Activated CD4-positive, alpha-beta T cell treated with anti-CD3 and anti-CD28 coated beads for 24 hours (primary cell): ENCODE results near the gene FGF3.

Experiments
- DNase-seq, 2 donors: peaks; one replicate each; pipeline ENCODE4 v3.0.0-alpha.2; 2020; ENCODE audit warnings: low read depth in 2 of 2

Gene FGF3

GRCh38 chr11:69804769-69805508 is 14.3 kb downstream of the FGF3 start:
- no peak for DNase-seq

GRCh38 chr11:69803604-69804218 is 15.5 kb downstream of the FGF3 start:
- DNase-seq = no peak

- DNase-seq = no peak
These were observed 16.2 kb downstream of the FGF3 start for GRCh38 chr11:69803022-69803421.

GRCh38 chr11:69802590-69802989 is 16.6 kb downstream of the FGF3 start:
- no peak for DNase-seq

GRCh38 chr11:69801513-69802335 is 17.5 kb downstream of the FGF3 start:
- DNase-seq = peak; percentile 11

- no peak for DNase-seq
These were observed 18.9 kb downstream of the FGF3 start for GRCh38 chr11:69800278-69800677.

GRCh38 chr11:69799582-69799981 is 19.6 kb downstream of the FGF3 start:
- no peak for DNase-seq

- DNase-seq = no peak
These were observed 20.1 kb downstream of the FGF3 start for GRCh38 chr11:69799097-69799496.

GRCh38 chr11:69797737-69798528 is 21.3 kb downstream of the FGF3 start:
- DNase-seq = no peak

- no peak for DNase-seq
These were observed 22.1 kb downstream of the FGF3 start for GRCh38 chr11:69797156-69797555.

- DNase-seq = no peak
These were observed 23.2 kb downstream of the FGF3 start for GRCh38 chr11:69796063-69796462.

- DNase-seq = no peak
These were observed 27.7 kb downstream of the FGF3 start for GRCh38 chr11:69791276-69792180.

- DNase-seq = no peak
These were observed 30.3 kb downstream of the FGF3 start for GRCh38 chr11:69788956-69789355.

GRCh38 chr11:69787906-69788305 is 31.3 kb downstream of the FGF3 start:
- no peak for DNase-seq

- DNase-seq = no peak
These were observed 31.8 kb downstream of the FGF3 start for GRCh38 chr11:69787457-69787856.

- no peak for DNase-seq
These were observed 38.0 kb downstream of the FGF3 start for GRCh38 chr11:69781241-69781640.

- no peak for DNase-seq
These were observed 40.8 kb downstream of the FGF3 start for GRCh38 chr11:69778373-69778772.

- DNase-seq = no peak
These were observed 44.0 kb downstream of the FGF3 start, which contains the start of gene FGF4 for GRCh38 chr11:69775163-69775755. FGF4 (minus strand) TSS chr11:69775341; CDS start chr11:69775084, 257 bp downstream.

- DNase-seq = no peak
These were observed 44.7 kb downstream of the FGF3 start for GRCh38 chr11:69774354-69775162.
